NT2/D1 (cell line): Measurements from ENCODE around the gene TCIRG1.

ENCODE experiments used
- DNase-seq: peaks from one replicate; pipeline ENCODE4 v3.0.0-alpha.2; 2011; ENCODE audit warnings: low read depth, low spot score
- H3K27me3 ChIP-seq: 2 replicates; pipeline ENCODE4 v1.6.0; 2011; ENCODE audit warnings: mild to moderate bottlenecking; ENCODE audit not compliant: insufficient read length, insufficient read depth
- H3K36me3 ChIP-seq: 2 replicates; pipeline ENCODE4 v1.6.1; 2011; ENCODE audit warnings: mild to moderate bottlenecking, low read length, mixed read lengths; ENCODE audit not compliant: insufficient read depth, insufficient read length
- H3K4me1 ChIP-seq: 2 replicates; pipeline ENCODE4 v1.5.1; 2011; ENCODE audit not compliant: insufficient read depth, insufficient read length
- H3K4me3 ChIP-seq: 2 replicates; pipeline ENCODE4 v1.5.1; 2011; ENCODE audit warnings: low read depth; ENCODE audit not compliant: insufficient read length
- H3K9ac ChIP-seq: 2 replicates; pipeline ENCODE4 v1.6.0; 2011; ENCODE audit warnings: low read depth; ENCODE audit not compliant: insufficient read length
- H3K9me3 ChIP-seq: 2 replicates; pipeline ENCODE4 v1.5.1; 2011; ENCODE audit warnings: mild to moderate bottlenecking, low read length; ENCODE audit not compliant: insufficient read depth
- SUZ12 ChIP-seq: IDR thresholded peaks from 2 replicates; pipeline ENCODE4 v1.6.1; 2011; ENCODE audit not compliant: insufficient read length, insufficient read depth; ENCODE audit errors: extremely low read depth
- YY1 ChIP-seq: IDR thresholded peaks from 2 replicates; pipeline ENCODE4 v1.6.1; 2011; ENCODE audit not compliant: insufficient read length, insufficient read depth
- ZNF274 ChIP-seq: IDR thresholded peaks from 2 replicates; pipeline ENCODE4 v1.6.1; 2011; ENCODE audit warnings: mild to moderate bottlenecking, low read depth, low read length

The TCIRG1 gene

DNA sequence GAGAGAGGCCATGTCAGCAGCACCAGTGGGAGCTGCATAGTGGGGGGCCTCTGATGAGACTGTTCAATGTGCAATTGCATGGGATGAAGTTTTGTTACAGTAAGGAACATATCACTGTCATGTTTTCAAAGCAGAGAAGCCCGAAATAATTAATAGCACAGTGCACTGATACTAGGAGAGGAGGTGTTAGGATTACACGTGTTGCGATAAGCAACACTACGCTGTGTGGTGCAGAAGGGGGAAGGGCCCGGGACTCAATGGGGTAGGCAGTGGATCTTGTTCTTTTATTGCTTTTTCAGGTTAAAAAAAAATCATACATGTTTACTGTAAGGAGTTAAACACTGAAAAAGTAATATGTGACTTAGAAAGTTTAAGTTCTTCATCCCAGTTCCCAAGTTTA is 29.2 kb downstream of the TCIRG1 start:
- peaks cover 2% of the 10 kb centered on the region for H3K4me1 ChIP-seq
- no peaks in the 10 kb centered on the region for H3K9me3 ChIP-seq
- peaks cover 95% of the 10 kb centered on the region for H3K36me3 ChIP-seq
- H3K27me3 ChIP-seq, result no peaks in the 10 kb centered on the region
- H3K9ac ChIP-seq, result no peak overlapping the region
- H3K4me3 ChIP-seq, result no peak overlapping the region
- DNase-seq, result no peak
- TF ChIP-seq ZNF274 (no peak), SUZ12 (no peak), YY1 (no peak)

- no peak for DNase-seq
- TF ChIP-seq SUZ12 (no peak), YY1 (no peak), ZNF274 (no peak)
- Histone ChIP-seq H3K9ac (no peak overlapping the region), H3K9me3 (no peaks in the 10 kb centered on the region), H3K4me3 (no peak overlapping the region), H3K4me1 (peaks cover 2% of the 10 kb centered on the region), H3K27me3 (no peaks in the 10 kb centered on the region), H3K36me3 (peaks cover 84% of the 10 kb centered on the region)
These were observed 32.6 kb downstream of the TCIRG1 start for GRCh38 chr11:68071281-68072048.

GRCh38 chr11:68074584-68075352 is 35.9 kb downstream of the TCIRG1 start:
- Histone ChIP-seq H3K36me3 (peaks cover 65% of the 10 kb centered on the region), H3K27me3 (no peaks in the 10 kb centered on the region), H3K9me3 (no peaks in the 10 kb centered on the region), H3K4me1 (peaks cover 2% of the 10 kb centered on the region), H3K9ac (no peak overlapping the region), H3K4me3 (no peak overlapping the region)
- DNase-seq, result no peak
- TF ChIP-seq YY1 (no peak), SUZ12 (no peak), ZNF274 (no peak)

DNA sequence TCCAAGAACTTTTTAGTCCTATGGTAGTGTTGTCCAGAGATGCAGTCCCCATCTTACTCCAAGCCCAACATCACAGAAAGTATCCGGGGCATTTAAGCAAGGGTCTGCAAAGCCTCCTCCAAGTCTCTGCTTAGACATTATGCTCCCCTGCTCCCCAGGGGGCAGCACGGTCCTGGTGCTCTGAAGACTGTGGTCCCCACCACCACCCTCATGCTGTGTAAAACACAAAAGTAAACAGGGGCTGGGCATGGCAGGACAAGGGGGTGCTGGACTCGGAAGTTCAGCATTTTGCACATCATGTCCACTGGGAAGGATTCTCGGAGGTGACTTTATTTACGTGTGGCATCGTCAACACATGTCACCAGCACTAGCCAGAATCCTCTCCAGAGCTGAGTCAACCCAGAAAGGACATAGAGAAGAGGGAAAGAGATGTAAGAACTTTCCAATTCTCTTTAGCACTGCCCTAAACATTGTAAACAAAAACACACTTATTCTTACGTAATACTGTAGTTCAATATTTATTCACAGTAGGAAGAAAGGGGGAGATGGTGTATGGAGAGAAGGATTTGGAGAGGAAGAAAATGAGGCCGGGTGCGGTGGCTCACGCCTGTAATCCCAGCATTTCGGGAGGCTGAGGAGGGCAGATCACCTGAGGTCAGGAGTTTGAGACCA is 37.7 kb downstream of the TCIRG1 start:
- DNase-seq, result no peak
- no peak overlapping the region for H3K9ac ChIP-seq
- H3K9me3 ChIP-seq, result no peaks in the 10 kb centered on the region
- TF ChIP-seq SUZ12 (no peak), ZNF274 (no peak), YY1 (no peak)
- H3K36me3 ChIP-seq, result peaks cover 65% of the 10 kb centered on the region
- H3K4me3 ChIP-seq, result no peak overlapping the region
- no peaks in the 10 kb centered on the region for H3K27me3 ChIP-seq
- H3K4me1 ChIP-seq, result no peaks in the 10 kb centered on the region

GRCh38 chr11:68077617-68078582 is 39.1 kb downstream of the TCIRG1 start:
- Histone ChIP-seq H3K9ac (no peak overlapping the region), H3K4me3 (no peak overlapping the region), H3K4me1 (no peaks in the 10 kb centered on the region), H3K36me3 (peaks cover 54% of the 10 kb centered on the region), H3K27me3 (no peaks in the 10 kb centered on the region), H3K9me3 (no peaks in the 10 kb centered on the region)
- DNase-seq, result no peak
- no peak for TF ChIP-seq YY1
- no peak for TF ChIP-seq SUZ12
- TF ChIP-seq ZNF274, result no peak

DNA sequence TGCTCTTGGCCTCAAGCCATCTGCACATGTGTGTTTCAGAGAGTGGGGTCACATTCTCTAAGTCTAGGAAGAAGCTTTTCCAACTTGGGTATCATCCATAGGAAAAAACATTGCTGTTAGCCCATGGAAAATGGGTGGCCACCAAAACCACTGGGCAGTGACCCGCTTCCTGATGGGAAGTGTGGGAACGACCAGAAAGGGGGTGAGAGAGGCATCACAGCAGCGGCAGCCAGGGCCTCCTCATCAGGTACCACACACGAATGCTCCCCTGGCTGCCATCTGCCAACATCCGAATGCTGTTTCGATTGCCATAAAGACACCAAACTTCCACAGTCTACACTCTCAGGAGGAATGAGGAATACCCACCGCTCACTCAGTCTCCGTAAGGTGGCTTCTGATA is 42.0 kb downstream of the TCIRG1 start:
- H3K4me3 ChIP-seq, result no peak overlapping the region
- TF ChIP-seq YY1, result no peak
- TF ChIP-seq SUZ12, result no peak
- TF ChIP-seq ZNF274, result no peak
- no peak for DNase-seq

More for the DNA sequence above, 42.0 kb downstream of the TCIRG1 start:
- H3K36me3 ChIP-seq, result peaks cover 36% of the 10 kb centered on the region
- no peaks in the 10 kb centered on the region for H3K27me3 ChIP-seq
- H3K4me1 ChIP-seq, result no peaks in the 10 kb centered on the region
- H3K9ac ChIP-seq, result no peak overlapping the region
- H3K9me3 ChIP-seq, result no peaks in the 10 kb centered on the region
